Measurements from ENCODE around the gene APBB2. TPM values are rescaled to one million over a fixed set of nuclear protein-coding genes. Genes with fewer than 3 reads are reported as not detected.

Gene APBB2
- total and polyA plus RNA-seq, 2 experiments from 2014 or later: 35.8 to 74.8 TPM

GRCh38 chr4:41256740-41257256 lies 42.5 kb upstream of the APBB2 start, which contains the start of gene UCHL1:
UCHL1 (plus strand) TSS chr4:41256928; CDS start chr4:41256977, 49 bp downstream.
- Mint-ChIP-seq H3K36me3 (ENCODE audit: low read depth) (peaks cover 49% of the 10 kb centered on the region), H3K27me3 (ENCODE audit: insufficient read depth, low read depth, poor library complexity) (peaks cover 9% of the 10 kb centered on the region), H3K27ac (peak within 1 kb of the TSS; percentile 97), H3K4me1 (peaks cover 26% of the 10 kb centered on the region), H3K4me3 (peak within 1 kb of the TSS; percentile 97), H3K9me3 (peaks cover 9% of the 10 kb centered on the region; the same call in 2 of the 3 replicates)
- Histone ChIP-seq H3K27ac (ENCODE audit: low read depth) (peak within 1 kb of the TSS; percentile 90), H3K79me2 (replicated peaks; ENCODE audit: insufficient read depth) (peaks cover 41% of the 10 kb centered on the region), H4K20me1 (replicated peaks; ENCODE audit: insufficient read depth) (peaks cover 28% of the 10 kb centered on the region), H3K4me2 (peak within 1 kb of the TSS; percentile 78), H3K4me3 (peak within 1 kb of the TSS; percentile 65), H3F3A (replicated peaks; ENCODE audit: low read depth) (peaks cover 20% of the 10 kb centered on the region; the same call in 1 of the 2 replicates), H3K9me2 (ENCODE audit: insufficient read depth) (no peaks in the 10 kb centered on the region), H2AFZ (peak within 1 kb of the TSS; percentile 7; the same call in 1 of the 2 replicates), H3K27me3 (ENCODE audit: insufficient read depth) (no peaks in the 10 kb centered on the region), H3K4me1 (ENCODE audit: insufficient read depth) (peaks cover 23% of the 10 kb centered on the region), H3K36me3 (ENCODE audit: insufficient read depth) (peaks cover 33% of the 10 kb centered on the region)
- DNase-seq (ENCODE audit: low spot score) (peak; percentile 98), ATAC-seq (peak; percentile 90)
- TF ChIP-seq POLR2AphosphoS5 (IDR thresholded peaks at IDR 0.05; ENCODE audit: low read depth) (peak; percentile 99), CREB1 (CRISPR knock-in tag; IDR thresholded peaks at IDR 0.05; ENCODE audit: low read depth) (peak; percentile 54), STAT1 (IDR thresholded peaks at IDR 0.05; ENCODE audit: unreplicated experiment) (no peak)

GRCh38 chr4:41256131-41256739 lies 41.9 kb upstream of the APBB2 start:
- H4K20me1 ChIP-seq (replicated peaks; ENCODE audit: insufficient read depth): peaks cover 23% of the 10 kb centered on the region
- no peaks in the 10 kb centered on the region for H3K9me2 ChIP-seq (ENCODE audit: insufficient read depth)
- peak overlapping the region; percentile 65 for H3K4me3 ChIP-seq
- no peak for TF ChIP-seq ETS1 (IDR thresholded peaks at IDR 0.05)
- TF ChIP-seq POLR2AphosphoS5 (IDR thresholded peaks at IDR 0.05; ENCODE audit: low read depth): no peak
- TF ChIP-seq CREB1 (CRISPR knock-in tag; IDR thresholded peaks at IDR 0.05; ENCODE audit: low read depth): 0 out of 2 replicates have a peak, but pooled peaks have one; percentile 16
- no peak for TF ChIP-seq ZNF462 (CRISPR knock-in tag; IDR thresholded peaks at IDR 0.05)
- no peaks in the 10 kb centered on the region for H3K27me3 ChIP-seq (ENCODE audit: insufficient read depth)
- H2AFZ ChIP-seq: peak overlapping the region; percentile 7; the same call in 1 of the 2 replicates
- peaks cover 40% of the 10 kb centered on the region for H3K79me2 ChIP-seq (replicated peaks; ENCODE audit: insufficient read depth)
- H3K36me3 Mint-ChIP-seq (ENCODE audit: low read depth): peaks cover 43% of the 10 kb centered on the region
- ATAC-seq: peak; percentile 23
- H3K27me3 Mint-ChIP-seq (ENCODE audit: insufficient read depth, low read depth, poor library complexity): peaks cover 9% of the 10 kb centered on the region
- peaks cover 16% of the 10 kb centered on the region; the same call in 1 of the 2 replicates for H3F3A ChIP-seq (replicated peaks; ENCODE audit: low read depth)
- peaks cover 27% of the 10 kb centered on the region for H3K36me3 ChIP-seq (ENCODE audit: insufficient read depth)
- H3K27ac ChIP-seq (ENCODE audit: low read depth): peak overlapping the region; percentile 90
- peak overlapping the region; percentile 81 for H3K4me3 Mint-ChIP-seq
- H3K9me3 Mint-ChIP-seq: peaks cover 9% of the 10 kb centered on the region; the same call in 2 of the 3 replicates
- DNase-seq (ENCODE audit: low spot score): peak; percentile 75
- peak overlapping the region; percentile 78 for H3K4me2 ChIP-seq
- peak overlapping the region; percentile 93 for H3K27ac Mint-ChIP-seq
- peaks cover 23% of the 10 kb centered on the region for H3K4me1 ChIP-seq (ENCODE audit: insufficient read depth)
- peaks cover 26% of the 10 kb centered on the region for H3K4me1 Mint-ChIP-seq
